ENCODE results near the gene KCNG2. TPM values are rescaled to one million over a fixed set of nuclear protein-coding genes. Genes with fewer than 3 reads are reported as not detected.

The KCNG2 gene
- total RNA-seq, 4 donors from 2014 or later, result 2.3 to 3.8 (median 3.2) TPM; not detected in 1

DNA sequence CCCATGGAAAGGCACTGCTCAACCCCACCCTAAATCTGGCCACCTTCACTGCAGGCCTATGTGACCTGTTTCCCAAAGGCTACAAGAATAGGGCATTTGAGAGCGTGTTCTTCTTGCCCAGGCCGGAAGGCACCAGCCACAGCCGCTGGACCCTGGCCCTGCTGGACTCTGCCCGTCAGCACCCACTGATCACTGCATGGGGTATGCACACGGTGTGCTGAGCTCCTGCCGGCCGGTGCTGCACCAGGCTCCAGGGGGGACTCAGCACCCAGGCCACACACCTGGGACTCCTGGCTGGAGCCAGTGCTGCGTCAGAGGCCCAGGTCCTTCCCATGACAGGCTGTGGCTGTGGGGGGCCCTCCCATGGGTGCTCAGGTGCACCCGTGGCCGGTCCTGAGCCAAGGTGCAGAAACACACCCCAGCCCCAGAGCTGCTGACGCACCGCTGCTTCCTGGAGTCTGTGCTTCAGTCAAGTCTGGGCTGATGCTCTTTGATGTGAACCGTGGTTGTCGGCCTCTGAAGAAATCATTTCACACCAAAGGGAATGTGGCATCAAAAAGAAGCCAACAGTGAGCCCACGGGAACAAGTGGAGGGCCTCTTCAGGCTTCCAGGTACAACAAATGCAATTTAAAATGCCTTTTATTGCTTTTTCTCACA is 6.5 kb downstream of the KCNG2 start:
- no peak overlapping the region for H3K27ac ChIP-seq
- no peaks in the 10 kb centered on the region for H3K36me3 ChIP-seq
- peak in 2 of 3 donors; percentile 24 to 36 for DNase-seq
- no peaks in the 10 kb centered on the region for H3K27me3 ChIP-seq
- peaks cover 0 to 5% (median 2%) of the 10 kb centered on the region in 4 donors for H3K4me1 ChIP-seq
- H3K9me3 ChIP-seq, result no peaks in the 10 kb centered on the region
- no peak overlapping the region for H3K4me3 ChIP-seq
- no peak for TF ChIP-seq POLR2A (IDR thresholded peaks at IDR 0.05)
- TF ChIP-seq CTCF (IDR thresholded peaks at IDR 0.05), result no peak

DNA sequence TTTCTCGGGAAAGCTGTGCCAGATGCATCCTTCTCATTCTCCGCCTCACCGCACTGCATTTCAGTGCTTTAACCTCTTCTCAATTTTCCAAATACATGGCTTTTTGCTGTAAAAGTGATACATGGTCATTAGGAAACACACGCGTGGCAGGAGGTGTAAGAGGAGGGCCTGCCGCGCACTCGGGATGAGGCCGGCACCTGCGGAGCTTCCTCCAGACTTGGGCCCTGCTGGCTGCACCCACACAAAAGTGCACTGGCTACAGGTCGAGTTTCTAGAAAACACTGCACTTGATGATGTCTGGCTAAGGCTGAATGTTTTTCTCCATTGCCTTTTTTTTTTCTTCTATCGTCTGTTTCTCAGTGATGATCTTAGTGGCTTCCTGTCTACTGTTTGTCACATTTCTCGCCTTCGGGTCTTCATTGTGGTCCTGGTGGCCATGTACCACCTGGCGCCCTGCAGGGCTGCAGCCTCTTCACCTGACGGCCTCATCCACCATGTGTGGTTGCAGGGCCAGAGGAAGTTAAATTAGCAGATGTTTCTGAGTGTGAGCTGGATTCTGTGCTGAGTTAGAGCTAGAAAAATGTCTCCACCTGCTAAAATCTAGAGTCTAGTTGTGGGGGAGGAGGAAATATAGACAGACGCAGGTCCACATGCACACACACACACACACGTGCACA is 7.6 kb downstream of the KCNG2 start:
- DNase-seq, result peak in 2 of 3 donors; percentile 1 to 33

DNA sequence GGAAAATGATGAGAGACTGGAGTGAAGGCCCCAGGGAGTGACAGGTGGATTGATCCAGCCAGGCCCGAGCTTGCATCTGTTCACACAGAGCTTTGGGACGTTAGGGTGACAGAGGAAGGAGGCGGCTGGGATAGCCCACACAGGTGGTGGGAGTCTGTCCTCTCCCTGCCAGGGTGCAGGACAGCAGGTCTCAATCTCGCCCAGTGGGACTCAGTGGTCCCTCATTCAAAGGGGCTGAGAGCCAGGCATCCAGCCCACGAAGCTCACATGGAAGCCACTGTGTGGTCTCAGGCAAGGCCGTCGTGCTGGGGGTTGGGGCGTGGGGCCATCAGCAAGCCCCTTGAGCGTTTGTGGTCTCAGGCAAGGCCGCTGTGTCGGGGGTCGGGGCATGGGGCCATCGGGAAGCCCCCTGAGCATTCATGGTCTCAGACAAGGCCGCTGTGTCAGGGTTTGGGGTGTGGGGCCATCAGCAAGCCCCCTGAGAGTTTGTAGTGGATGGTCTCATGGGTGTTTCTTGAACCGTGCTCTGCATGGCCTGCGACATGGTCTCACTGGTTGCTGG is 8.3 kb downstream of the KCNG2 start:
- peak in 1 of 3 donors; percentile 33 for DNase-seq

More for the DNA sequence above, 7.6 kb downstream of the KCNG2 start:
- no peak overlapping the region for H3K27ac ChIP-seq
- H3K27me3 ChIP-seq, result no peaks in the 10 kb centered on the region
- H3K9me3 ChIP-seq, result no peaks in the 10 kb centered on the region
- TF ChIP-seq CTCF (IDR thresholded peaks at IDR 0.05), result no peak
- no peak for TF ChIP-seq POLR2A (IDR thresholded peaks at IDR 0.05)
- H3K4me1 ChIP-seq, result no peaks in the 10 kb centered on the region
- H3K4me3 ChIP-seq, result no peak overlapping the region
- no peaks in the 10 kb centered on the region for H3K36me3 ChIP-seq

DNA sequence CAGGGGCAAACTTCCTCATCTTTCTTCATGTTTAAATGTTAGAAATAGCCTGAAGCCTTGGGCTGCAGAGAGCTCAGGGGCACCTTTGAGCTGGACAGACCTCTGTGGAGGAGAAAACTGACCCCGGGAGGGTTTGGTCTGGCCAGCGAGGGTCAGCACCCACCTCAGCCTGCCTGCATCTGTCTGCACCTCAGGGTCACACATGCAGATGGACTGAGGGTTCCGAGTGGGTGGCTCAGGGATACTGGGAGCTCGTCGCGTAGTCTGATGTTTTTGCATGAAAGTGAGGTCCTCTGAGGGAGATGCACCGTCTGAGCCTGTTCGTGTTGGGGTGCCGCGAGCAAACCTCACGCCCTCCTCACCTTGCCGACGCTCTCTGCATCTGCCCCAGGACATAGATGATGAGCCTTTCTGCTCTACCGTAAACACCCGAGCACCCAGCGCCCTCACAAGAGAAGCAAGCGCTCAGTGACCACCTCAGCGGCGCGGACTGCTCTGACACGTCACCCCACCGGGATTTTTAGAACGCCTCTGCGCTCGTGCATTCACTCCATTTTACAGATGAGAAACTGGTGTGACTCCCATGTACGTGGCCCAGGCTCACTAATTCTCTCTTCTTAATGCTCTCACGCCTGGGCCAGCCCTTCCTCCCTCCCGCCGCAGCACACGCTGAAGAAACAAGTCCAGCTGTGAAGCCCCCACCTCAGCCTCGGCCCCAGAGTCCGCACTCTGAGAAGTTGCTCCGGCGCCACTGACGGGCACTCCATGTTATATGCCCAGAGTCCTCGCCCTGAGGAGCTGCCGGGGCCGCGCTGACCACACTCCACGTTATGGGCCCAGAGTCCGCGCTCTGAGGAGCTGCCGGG is 9.5 kb downstream of the KCNG2 start:
- H3K4me3 ChIP-seq, result no peak overlapping the region
- TF ChIP-seq CTCF (IDR thresholded peaks at IDR 0.05), result no peak
- no peak for TF ChIP-seq POLR2A (IDR thresholded peaks at IDR 0.05)
- no peaks in the 10 kb centered on the region for H3K9me3 ChIP-seq
- no peaks in the 10 kb centered on the region for H3K4me1 ChIP-seq
- no peaks in the 10 kb centered on the region for H3K36me3 ChIP-seq
- H3K27ac ChIP-seq, result no peak overlapping the region
- peak in 2 of 3 donors; percentile 19 to 37 for DNase-seq
- no peaks in the 10 kb centered on the region for H3K27me3 ChIP-seq

More for the DNA sequence above, 8.3 kb downstream of the KCNG2 start:
- H3K27me3 ChIP-seq, result no peaks in the 10 kb centered on the region
- no peaks in the 10 kb centered on the region for H3K4me1 ChIP-seq
- H3K9me3 ChIP-seq, result no peaks in the 10 kb centered on the region
- H3K36me3 ChIP-seq, result no peaks in the 10 kb centered on the region
- no peak overlapping the region for H3K27ac ChIP-seq
- H3K4me3 ChIP-seq, result no peak overlapping the region
- no peak for TF ChIP-seq CTCF (IDR thresholded peaks at IDR 0.05)
- TF ChIP-seq POLR2A (IDR thresholded peaks at IDR 0.05), result no peak

DNA sequence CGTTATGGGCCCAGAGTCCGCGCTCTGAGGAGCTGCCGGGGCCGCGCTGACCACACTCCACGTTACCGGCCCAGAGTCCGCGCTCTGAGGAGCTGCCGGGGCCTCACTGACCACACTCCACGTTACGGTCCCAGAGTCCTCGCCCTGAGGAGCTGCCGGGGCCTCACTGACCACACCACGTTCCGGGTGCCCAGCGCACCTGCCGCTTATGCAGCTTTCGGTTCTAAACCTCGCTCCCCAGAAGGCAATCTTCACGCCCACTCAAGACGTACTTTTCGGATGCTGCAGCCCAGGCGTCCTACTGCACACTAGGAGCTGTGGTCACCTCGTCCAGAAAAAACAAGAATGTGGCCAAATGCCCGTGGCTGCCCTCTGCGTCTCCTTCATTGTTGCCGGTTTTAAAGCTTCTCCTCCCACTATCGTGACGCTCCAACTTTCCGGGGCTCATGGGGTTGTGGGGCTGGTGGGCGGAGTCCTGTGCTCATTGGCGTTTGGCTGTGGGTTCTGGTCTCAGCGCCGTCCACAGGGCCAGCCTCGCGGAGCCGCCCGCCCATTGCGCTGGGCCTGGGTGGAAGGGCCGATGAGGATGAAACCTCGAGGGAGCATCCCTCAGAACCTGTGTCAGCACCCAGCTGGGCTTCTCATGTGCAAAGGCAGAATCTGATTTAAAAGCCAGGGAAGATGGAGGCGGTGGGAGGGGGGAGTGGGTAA is 11.9 kb downstream of the KCNG2 start:
- peak in 1 of 3 donors; percentile 22 for DNase-seq
- Histone ChIP-seq H3K36me3 (no peaks in the 10 kb centered on the region), H3K4me1 (no peaks in the 10 kb centered on the region), H3K9me3 (no peaks in the 10 kb centered on the region), H3K27me3 (no peaks in the 10 kb centered on the region), H3K4me3 (no peak overlapping the region), H3K27ac (no peak overlapping the region)
- TF ChIP-seq POLR2A (IDR thresholded peaks at IDR 0.05) (no peak), CTCF (IDR thresholded peaks at IDR 0.05) (no peak)
